IPS DF 6.9 (cell line): ENCODE data around the gene GABARAPL1.

Experiments
- DNase-seq: peaks from one replicate; pipeline ENCODE4 v3.0.0-alpha.2; 2013; ENCODE audit warnings: low read depth, low spot score
- H3K27ac ChIP-seq: one replicate; pipeline ENCODE4 v1.5.1; 2013; ENCODE audit warnings: low read length, control low read depth
- H3K27me3 ChIP-seq: 2 replicates; pipeline ENCODE4 v1.6.1; 2013; ENCODE audit warnings: mild to moderate bottlenecking, low read length; ENCODE audit not compliant: control insufficient read depth, insufficient read depth
- H3K36me3 ChIP-seq: 2 replicates; pipeline ENCODE4 v1.6.1; 2013; ENCODE audit warnings: low read length; ENCODE audit not compliant: control insufficient read depth, insufficient read depth
- H3K4me1 ChIP-seq: 2 replicates; pipeline ENCODE4 v1.6.1; 2013; ENCODE audit warnings: low read length; ENCODE audit not compliant: control insufficient read depth, insufficient read depth
- H3K4me3 ChIP-seq: 2 replicates; pipeline ENCODE4 v1.5.1; 2013; ENCODE audit warnings: mild to moderate bottlenecking, low read length
- H3K9me3 ChIP-seq: 2 replicates; pipeline ENCODE4 v1.6.1; 2013; ENCODE audit warnings: low read length, inconsistent platforms; ENCODE audit not compliant: control insufficient read depth, insufficient read depth
- WGBS: extraction: QIAGEN DNeasy Blood & Tissue Kit; methylation state at CpG from one replicate; pipeline ENCODE4 v1.1.7; 2013; ENCODE audit warnings: mixed read lengths, missing lambda C conversion rate; ENCODE audit not compliant: insufficient read length, insufficient coverage; 5-methylcytosine and 5-hydroxymethylcytosine counted together

GABARAPL1 gene

DNA sequence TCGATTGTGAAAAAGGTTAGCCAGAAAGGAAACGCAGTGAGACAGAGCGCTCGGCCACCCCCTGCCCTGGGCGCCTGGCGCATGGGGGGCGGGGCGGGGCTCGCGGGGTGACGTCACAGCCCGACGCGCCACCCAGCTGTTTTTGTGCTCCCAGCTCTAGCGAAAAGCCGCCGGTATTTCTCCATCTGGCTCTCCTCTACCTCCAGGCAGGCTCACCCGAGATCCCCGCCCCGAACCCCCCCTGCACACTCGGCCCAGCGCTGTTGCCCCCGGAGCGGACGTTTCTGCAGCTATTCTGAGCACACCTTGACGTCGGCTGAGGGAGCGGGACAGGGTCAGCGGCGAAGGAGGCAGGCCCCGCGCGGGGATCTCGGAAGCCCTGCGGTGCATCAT lies at the start of gene GABARAPL1:
Gene GABARAPL1, plus strand, starts transcription at position 139 of the 393 bp plus-strand sequence. Its CDS starts 253 bp downstream, at position 392.
- Histone ChIP-seq H3K9me3 (no peaks in the 10 kb centered on the region), H3K27ac (no peak within 1 kb of the TSS), H3K4me3 (peak within 1 kb of the TSS; percentile 94), H3K4me1 (peaks cover 3% of the 10 kb centered on the region; the same call in 1 of the 2 replicates), H3K36me3 (no peaks in the 10 kb centered on the region), H3K27me3 (no peaks in the 10 kb centered on the region)
- no peak for DNase-seq
- WGBS: no CpG with 5 or more reads among the region's 35 CpGs

- H3K4me3 ChIP-seq: no peak overlapping the region
- DNase-seq: no peak
- H3K36me3 ChIP-seq: no peaks in the 10 kb centered on the region
- no peaks in the 10 kb centered on the region for H3K27me3 ChIP-seq
- H3K27ac ChIP-seq: no peak overlapping the region
- H3K4me1 ChIP-seq: no peaks in the 10 kb centered on the region
- WGBS: no CpG with 5 or more reads among the region's 3 CpGs
- H3K9me3 ChIP-seq: no peaks in the 10 kb centered on the region
These were observed 49.6 kb upstream of the GABARAPL1 start for GRCh38 chr12:10163084-10163483.

DNA sequence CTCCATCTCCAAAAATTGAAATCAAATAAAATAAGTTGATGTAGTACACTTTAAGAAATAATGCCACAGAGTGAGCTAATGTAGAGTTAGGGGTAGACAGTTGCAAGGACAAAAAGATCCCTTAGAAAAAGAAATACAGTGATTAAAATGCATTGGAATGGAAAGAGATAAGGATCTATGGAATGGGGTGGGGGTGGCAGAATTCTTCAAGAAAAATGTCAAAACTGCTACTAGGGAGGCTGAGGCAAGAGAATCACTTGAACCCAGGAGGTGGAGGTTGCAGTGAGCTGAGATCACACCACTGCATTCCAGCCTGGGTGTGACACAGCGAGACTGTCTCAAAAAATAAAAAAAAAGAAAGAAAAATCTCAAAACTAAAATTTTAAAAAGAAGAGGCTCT lies 47.3 kb upstream of the GABARAPL1 start:
- Histone ChIP-seq H3K27me3 (no peaks in the 10 kb centered on the region), H3K4me3 (no peak overlapping the region), H3K36me3 (no peaks in the 10 kb centered on the region), H3K27ac (no peak overlapping the region), H3K9me3 (no peaks in the 10 kb centered on the region), H3K4me1 (no peaks in the 10 kb centered on the region)
- DNase-seq: no peak
- no CpG with 5 or more reads among the region's 1 CpG for WGBS

- Histone ChIP-seq H3K27me3 (no peaks in the 10 kb centered on the region), H3K4me3 (no peak overlapping the region), H3K4me1 (no peaks in the 10 kb centered on the region), H3K36me3 (no peaks in the 10 kb centered on the region), H3K9me3 (no peaks in the 10 kb centered on the region), H3K27ac (no peak overlapping the region)
- no CpG with 5 or more reads among the region's 5 CpGs for WGBS
- DNase-seq: no peak
These were observed 45.1 kb upstream of the GABARAPL1 start for GRCh38 chr12:10167599-10167998.

GRCh38 chr12:10169104-10169503 lies 43.6 kb upstream of the GABARAPL1 start:
- no peak overlapping the region for H3K27ac ChIP-seq
- no peaks in the 10 kb centered on the region for H3K4me1 ChIP-seq
- no CpG with 5 or more reads among the region's 3 CpGs for WGBS
- H3K9me3 ChIP-seq: no peaks in the 10 kb centered on the region
- no peak for DNase-seq
- no peak overlapping the region for H3K4me3 ChIP-seq
- no peaks in the 10 kb centered on the region for H3K27me3 ChIP-seq
- no peaks in the 10 kb centered on the region for H3K36me3 ChIP-seq

DNA sequence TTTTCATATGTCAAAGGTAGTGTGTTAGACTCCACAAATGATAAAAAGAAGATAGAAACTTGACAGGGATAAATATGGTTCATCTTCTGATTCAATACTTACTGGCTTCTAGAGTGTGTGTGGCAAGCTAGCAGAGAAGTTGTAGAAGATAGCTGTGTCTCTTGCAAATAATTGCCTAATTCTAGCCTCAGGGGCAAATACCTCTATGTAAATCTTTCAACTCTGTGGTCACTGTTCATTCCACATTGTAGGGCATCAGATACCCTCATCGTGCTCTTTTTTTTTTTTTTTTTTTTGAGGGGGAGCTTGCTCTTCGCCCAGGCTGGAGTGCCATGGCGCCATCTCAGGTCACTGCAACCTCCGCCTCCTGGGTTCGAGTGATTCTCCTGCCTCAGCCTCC lies 42.5 kb upstream of the GABARAPL1 start:
- no peaks in the 10 kb centered on the region for H3K27me3 ChIP-seq
- H3K9me3 ChIP-seq: no peaks in the 10 kb centered on the region
- no peaks in the 10 kb centered on the region for H3K36me3 ChIP-seq
- no peak overlapping the region for H3K27ac ChIP-seq
- H3K4me3 ChIP-seq: no peak overlapping the region
- WGBS: no CpG with 5 or more reads among the region's 5 CpGs
- no peak for DNase-seq
- H3K4me1 ChIP-seq: no peaks in the 10 kb centered on the region

- Histone ChIP-seq H3K4me1 (no peaks in the 10 kb centered on the region), H3K4me3 (no peak within 1 kb of the TSS), H3K9me3 (no peaks in the 10 kb centered on the region), H3K27ac (no peak within 1 kb of the TSS), H3K36me3 (no peaks in the 10 kb centered on the region), H3K27me3 (no peaks in the 10 kb centered on the region)
- DNase-seq: no peak
- no CpG with 5 or more reads among the region's 7 CpGs for WGBS
These were observed 40.5 kb upstream of the GABARAPL1 start, which contains the start of gene OLR1 for GRCh38 chr12:10171973-10172728. Gene OLR1, minus strand, starts transcription at chr12:10172132. Its CDS starts 55 bp downstream, at chr12:10172077.

GRCh38 chr12:10174986-10175614 lies 37.6 kb upstream of the GABARAPL1 start:
- WGBS: no CpG with 5 or more reads among the region's 2 CpGs
- no peak overlapping the region for H3K27ac ChIP-seq

GRCh38 chr12:10175846-10176636 lies 36.6 kb upstream of the GABARAPL1 start:
- H3K27me3 ChIP-seq: no peaks in the 10 kb centered on the region
- H3K27ac ChIP-seq: no peak overlapping the region
- WGBS: no CpG with 5 or more reads among the region's 5 CpGs
- no peak overlapping the region for H3K4me3 ChIP-seq
- no peaks in the 10 kb centered on the region for H3K36me3 ChIP-seq
- no peak for DNase-seq
- no peaks in the 10 kb centered on the region for H3K9me3 ChIP-seq
- no peaks in the 10 kb centered on the region for H3K4me1 ChIP-seq

More at GRCh38 chr12:10174986-10175614, 37.6 kb upstream of the GABARAPL1 start:
- no peaks in the 10 kb centered on the region for H3K36me3 ChIP-seq
- H3K4me3 ChIP-seq: no peak overlapping the region
- no peaks in the 10 kb centered on the region for H3K9me3 ChIP-seq
- DNase-seq: no peak
- no peaks in the 10 kb centered on the region for H3K27me3 ChIP-seq
- H3K4me1 ChIP-seq: no peaks in the 10 kb centered on the region

- no peak for DNase-seq
- no CpG with 5 or more reads among the region's 4 CpGs for WGBS
- no peaks in the 10 kb centered on the region for H3K9me3 ChIP-seq
- no peaks in the 10 kb centered on the region for H3K27me3 ChIP-seq
- no peak within 1 kb of the TSS for H3K27ac ChIP-seq
- H3K4me3 ChIP-seq: no peak within 1 kb of the TSS
- H3K36me3 ChIP-seq: no peaks in the 10 kb centered on the region
- no peaks in the 10 kb centered on the region for H3K4me1 ChIP-seq
These were observed 33.9 kb upstream of the GABARAPL1 start, which contains the start of gene TMEM52B for GRCh38 chr12:10178821-10179220. Gene TMEM52B, plus strand, starts transcription at chr12:10179032. Its CDS starts 543 bp downstream, at chr12:10179575.
